ENCODE data around the gene BMPR2.

DNA sequence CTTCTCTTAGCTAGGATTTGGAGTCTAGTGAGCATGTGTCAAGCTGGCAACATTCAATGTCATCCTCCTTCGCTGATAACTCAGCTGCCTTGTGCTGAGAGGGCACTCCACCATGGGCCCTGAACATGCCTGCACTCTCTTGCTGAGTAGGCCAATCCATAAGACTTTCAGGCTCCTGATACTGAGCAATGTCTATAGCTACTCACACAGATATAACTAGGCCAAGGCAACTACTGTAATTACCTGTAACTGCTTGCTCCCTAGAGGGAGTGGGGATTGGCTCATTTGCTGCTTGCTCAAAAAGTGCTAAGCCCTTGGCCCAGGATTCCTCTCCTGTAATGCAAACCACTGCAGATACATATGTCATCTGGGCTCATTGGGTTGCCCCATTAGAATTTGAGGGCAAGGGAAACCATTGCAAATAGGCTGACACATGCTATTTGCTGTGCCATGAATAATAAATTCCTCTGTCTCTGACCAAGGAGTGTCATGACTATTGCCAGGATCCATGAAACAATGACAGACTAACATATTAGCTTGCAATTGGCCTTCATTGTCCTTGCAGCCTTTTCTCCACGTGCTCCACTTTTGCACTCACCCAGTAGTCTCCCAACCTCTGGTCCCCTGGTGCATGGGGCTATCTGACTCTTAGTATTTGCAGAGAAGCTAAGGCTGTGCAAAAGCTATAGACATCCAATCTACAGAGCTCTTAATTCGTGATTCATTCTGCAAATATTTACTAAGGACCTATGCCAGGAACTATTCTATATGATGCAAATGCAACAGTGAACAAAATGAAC, 36.9 kb upstream of the BMPR2 start:
- TF ChIP-seq, protein P1, sequence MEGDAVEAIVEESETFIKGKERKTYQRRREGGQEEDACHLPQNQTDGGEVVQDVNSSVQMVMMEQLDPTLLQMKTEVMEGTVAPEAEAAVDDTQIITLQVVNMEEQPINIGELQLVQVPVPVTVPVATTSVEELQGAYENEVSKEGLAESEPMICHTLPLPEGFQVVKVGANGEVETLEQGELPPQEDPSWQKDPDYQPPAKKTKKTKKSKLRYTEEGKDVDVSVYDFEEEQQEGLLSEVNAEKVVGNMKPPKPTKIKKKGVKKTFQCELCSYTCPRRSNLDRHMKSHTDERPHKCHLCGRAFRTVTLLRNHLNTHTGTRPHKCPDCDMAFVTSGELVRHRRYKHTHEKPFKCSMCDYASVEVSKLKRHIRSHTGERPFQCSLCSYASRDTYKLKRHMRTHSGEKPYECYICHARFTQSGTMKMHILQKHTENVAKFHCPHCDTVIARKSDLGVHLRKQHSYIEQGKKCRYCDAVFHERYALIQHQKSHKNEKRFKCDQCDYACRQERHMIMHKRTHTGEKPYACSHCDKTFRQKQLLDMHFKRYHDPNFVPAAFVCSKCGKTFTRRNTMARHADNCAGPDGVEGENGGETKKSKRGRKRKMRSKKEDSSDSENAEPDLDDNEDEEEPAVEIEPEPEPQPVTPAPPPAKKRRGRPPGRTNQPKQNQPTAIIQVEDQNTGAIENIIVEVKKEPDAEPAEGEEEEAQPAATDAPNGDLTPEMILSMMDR (IDR thresholded peaks at IDR 0.05), result no peak
- TF ChIP-seq POLR2A (IDR thresholded peaks at IDR 0.05), result no peak

All from testis (tissue), 2 donors.